HG03060 (cell line): ENCODE data around the gene MFSD6.

ENCODE experiments used
- ATAC-seq: cut with Tn5 transposase; IDR thresholded peaks from one replicate; pipeline ENCODE4 v1.9.1; 2021; ENCODE audit warnings: low read depth, moderate number of reproducible peaks; ENCODE audit not compliant: unreplicated experiment

Gene MFSD6

DNA sequence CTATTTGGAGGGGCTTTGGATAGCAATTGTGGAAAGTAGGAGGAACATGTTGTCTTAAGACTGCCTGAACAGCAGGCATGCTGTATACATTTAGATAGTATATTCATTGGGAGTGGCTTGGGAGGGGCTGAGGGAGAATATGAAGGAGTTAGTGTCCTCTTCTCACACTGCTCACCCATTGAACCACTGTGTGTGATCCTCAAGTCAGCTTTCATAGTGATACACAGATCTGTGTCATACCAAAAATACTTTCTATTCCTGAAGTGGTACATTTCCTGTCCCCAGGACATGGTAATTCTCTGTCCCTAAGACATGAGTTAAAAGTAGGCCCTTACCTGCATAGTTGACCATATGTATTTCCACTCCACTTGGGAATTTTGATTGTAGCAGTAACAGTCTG, 116.8 kb downstream of the MFSD6 start:
- no peak for ATAC-seq

DNA sequence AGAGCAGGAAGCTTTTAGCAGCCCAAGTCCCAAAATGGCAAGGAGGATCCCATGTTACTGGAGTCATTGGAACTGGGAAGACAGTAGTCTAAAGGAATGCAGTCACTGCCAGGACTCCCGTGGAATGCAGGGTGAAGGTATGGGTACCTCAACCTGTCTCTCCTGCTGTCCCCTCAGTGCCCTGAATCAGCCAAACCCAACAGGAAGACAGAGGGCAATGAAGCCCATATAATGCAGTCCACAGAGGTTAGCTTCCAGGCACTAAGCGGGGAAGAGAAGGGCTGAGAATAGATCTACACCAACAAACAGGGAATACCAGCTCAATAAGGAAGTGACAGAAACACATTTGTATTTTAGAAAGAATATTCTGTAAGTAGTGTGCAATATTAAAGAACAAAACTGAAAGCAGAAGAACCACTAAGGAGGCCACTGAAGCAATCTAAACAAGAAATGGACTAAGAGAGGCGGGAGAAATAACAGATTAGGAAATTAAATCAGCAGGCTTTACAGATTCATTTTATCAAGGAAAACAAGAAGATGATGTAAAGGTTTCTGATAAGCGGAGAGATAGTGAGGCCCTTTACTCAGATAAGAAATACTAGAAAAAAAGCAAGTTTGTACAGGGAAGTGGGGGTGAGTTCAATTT, 118.1 kb downstream of the MFSD6 start:
- ATAC-seq: no peak

DNA sequence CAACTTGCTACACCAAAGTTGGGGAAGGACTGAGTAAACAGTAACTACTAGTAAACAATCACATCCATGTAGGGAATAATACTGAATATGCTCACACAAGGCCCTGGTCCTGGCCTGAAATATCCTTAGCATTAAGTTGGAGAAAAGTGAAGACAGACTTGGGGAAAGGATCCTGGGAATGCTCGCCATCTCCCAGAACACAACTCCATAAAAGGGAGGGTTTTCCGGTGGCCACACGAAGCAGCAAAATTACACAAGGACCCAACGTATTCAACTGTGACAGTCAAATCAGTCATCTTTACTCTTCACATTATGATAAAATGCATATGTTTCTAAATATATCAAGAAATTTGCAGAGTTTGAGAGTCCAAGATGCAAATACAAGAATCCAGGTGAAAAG, 119.1 kb downstream of the MFSD6 start:
- ATAC-seq: no peak

DNA sequence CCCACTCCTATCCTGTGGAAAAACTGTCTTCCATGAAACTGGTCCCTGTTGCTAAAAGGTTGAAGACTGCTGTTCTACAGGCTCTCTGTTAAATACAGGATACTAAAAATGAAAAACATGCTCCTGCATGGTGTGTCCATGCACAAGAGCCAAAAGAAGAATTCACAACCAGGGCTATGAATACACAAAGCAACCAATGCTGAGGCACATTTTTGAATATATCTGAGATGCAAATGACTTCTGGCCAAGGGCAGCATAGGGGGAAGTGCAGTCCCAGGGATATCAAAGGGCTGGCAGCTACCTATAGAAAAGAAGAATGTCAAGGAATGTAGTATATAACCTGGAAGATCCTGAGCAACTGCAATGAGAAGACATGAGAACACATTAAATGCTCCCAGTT, 119.8 kb downstream of the MFSD6 start:
- no peak for ATAC-seq

DNA sequence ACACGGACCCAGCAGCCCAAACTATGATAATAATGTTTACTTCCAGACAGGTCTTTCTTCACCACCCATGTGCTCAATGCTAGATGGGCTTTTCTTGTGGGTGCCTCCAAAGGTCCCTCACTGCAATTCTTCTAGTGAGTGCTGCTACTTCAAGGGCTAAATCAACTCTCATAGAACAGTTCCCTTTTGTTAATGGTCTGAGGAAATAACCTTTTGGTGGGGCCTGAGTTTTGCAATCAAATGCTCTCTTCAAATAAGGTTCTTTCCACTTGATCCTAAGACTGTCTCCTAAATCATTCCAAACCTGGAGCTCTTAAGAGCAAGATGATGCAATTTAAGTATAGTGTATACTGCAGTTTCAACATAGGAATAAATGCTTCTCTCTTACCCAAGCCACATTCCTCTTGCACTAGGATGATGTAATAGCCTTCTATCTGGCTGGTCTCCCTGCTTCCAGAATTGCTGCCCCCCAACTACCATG, 120.4 kb downstream of the MFSD6 start:
- ATAC-seq: no peak

DNA sequence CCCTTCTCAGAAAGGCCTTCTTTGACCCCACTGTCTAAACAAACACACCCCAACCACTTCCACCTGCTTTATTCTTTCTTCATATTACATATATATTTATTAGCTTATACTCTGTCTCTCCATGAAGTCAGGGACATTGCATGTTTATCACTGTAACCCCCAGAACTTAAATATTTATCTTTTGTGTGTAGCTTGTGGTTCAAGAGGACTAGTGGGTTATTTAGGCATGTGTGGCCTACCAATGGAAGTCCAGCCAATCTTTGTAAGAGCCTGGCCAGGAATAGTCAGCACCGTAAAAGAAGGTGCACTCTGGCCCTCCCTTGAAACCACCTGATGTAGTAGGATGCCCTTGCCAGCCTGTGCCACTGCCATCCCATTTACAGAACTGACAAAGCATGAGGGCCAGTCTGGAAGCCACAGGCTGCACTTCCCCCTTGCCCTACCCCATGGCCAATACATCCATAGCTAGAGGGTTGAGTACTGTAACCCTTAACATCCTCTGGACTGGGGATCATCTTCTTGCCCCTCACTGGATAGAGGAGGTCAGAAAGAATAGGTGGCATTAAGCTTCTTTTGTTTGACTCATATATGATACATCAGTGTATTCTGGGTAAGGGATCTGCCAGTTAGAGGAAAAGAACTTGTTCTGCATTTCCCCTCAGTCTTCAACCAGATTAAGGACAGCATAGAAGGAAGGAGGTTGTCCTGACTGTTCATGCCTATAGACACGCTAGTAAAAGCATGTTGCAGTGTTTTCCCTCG, 121.5 kb downstream of the MFSD6 start:
- no peak for ATAC-seq

DNA sequence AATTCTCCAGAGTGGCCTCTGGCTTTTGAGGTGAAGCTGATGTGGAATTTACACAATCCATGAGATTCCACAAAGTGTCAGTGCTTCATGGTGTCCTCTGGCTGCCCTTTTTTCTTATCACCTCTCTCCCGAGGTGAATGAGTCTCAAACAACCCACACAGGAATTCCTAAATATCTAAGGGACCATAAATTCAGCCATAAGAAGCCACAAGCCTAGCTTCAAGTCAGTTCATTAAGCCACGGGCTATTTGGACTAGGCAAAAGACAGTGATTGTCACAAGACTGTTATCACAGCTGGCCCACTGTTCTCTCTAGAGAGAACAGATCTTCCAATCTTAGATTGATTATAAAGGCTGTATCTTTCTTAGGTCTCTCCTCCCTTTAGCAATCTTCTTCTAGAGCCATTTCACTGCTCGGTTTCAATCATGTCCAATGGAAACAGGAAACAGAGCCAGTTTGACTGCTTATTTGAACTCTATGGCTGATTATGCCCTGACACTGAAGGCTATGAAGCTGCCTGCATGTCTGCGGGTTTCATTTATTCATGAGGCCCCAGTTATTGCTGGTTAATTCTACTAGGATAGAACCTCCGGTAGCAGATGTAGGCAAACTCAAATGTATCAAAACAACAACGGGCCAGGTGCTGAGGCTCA, 122.2 kb downstream of the MFSD6 start:
- no peak for ATAC-seq

DNA sequence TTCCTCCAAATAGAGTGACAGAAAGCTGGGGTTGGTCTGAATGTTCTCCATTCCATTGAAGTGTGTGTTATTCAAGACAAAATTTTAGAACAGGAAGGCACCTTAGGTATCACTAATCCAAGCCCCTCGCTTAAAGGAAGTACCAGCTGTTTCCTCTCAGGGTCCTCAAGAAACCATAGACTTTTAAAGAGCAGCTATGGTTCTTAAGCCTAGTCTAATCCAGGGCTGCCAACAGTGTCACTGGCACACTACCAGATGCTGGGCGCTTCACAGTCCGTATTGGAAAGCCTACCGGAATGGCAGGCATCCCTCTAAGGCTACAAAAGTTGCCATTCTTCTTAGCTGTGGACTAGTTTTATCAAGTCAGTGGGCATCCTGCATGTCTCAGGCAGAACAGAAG, 124.4 kb downstream of the MFSD6 start:
- ATAC-seq: no peak

DNA sequence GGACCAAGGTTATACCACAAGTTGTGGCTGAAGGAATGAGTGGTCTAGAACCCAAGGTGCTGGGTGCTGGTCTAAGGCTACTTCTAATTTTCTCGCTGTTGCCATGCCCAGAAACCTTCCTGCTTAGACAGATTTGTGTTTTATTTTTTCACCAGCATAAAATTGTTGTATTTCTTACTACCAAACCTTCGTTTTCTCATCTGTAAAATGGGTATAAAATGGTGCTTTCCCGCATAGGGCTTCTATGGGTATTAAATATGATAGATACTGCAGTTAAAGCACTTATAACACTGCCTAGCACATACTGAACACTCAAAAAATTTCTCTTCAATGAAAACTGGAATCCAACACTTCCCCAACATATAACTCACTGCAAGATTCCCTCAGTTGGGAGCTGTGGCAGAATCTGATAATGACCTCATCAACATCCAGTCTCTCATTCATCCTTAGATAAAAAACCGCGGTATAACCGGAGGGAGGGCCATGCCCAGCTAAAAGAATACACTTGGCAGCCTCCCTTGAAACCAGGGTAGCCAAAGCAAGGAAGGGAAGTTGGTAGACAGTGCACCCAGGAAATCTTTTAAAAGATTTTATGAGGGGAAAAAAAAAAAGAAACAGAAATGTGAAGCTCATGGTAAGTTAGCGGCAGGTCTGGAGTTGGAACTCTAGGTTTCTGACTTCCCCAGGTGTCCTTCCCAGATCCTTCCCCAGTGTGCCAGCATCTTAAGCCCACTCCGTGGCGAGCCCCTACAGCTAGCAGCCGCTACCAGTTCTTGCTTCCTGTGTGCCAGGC, 125.2 kb downstream of the MFSD6 start:
- no peak for ATAC-seq

DNA sequence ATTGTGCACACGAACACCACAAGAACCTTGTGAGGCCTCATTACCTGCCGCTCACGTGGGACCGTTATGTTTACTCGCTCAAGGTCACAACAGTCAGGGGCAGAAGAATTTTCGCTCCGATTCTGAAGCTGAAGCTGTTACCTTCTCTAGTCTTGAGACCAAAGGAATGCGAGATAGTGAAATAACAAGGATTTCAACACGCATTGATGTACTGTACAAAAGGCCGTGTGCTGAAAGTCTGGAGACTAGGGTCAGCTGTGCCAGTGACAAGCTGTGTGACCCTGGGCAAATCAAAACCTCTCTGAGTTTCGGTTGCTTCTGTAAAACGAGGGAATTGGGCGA, 125.8 kb downstream of the MFSD6 start:
- ATAC-seq: peak; percentile 13

DNA sequence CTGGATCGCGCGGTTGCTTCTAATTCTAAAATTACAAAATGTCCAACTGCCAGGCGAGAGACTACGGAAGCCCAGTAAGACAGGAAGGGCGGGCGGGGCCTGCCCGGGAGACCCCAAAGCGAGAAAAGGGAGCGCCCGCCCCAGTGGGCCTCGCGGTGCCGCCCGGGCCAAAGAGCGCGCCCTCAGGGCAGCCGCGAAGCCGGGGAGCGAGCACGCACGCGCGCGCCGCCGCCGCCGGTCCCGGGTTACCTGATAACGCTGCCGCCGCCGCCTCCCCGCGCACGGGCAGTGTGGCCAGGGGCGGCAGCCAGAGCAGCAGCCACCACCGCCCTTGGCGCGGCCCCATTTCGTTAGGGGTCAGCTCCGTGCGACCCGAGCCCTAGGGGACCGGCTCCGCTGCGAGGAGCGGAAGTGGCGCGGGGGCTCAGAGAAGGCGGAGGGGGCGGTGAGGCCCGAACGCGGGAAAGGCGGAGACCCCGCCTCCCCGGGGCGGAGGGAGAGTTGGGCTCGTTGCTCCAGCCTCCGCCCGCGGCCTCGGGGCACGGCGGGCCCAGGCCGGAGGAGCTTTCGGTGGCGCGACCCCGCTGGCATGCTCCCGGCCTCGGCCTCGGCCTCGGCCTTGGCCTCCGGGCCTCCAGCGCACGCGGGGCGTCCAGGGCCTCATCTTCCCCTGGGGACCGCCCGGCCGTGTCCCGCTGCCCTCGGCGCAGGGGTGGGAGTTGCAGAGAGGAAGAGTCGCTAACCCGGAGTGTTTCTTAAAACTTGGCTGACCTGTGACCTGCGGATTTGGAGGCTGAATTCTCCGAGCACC, 126.4 kb downstream of the MFSD6 start, which contains the start of gene NEMP2:
TSS of gene NEMP2 (minus strand) at position 413 of the 811 bp plus-strand sequence. CDS start at position 346, 67 bp downstream.
- peak; percentile 40 for ATAC-seq

DNA sequence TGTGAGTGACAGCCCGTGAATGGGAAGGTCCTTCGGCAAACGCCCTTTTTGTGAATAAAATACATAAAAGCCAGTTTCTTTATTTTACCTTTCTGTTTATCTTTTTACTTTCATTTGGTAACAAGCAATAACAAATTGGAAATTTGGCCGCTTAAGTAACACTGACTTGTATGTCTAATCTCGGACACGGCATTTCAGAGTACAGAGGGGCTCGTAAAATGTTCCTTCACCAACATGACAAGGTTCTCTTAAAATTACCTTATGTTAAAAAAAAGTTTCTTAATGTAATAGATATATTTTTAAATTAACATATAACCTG, 126.9 kb downstream of the MFSD6 start:
- no peak for ATAC-seq

DNA sequence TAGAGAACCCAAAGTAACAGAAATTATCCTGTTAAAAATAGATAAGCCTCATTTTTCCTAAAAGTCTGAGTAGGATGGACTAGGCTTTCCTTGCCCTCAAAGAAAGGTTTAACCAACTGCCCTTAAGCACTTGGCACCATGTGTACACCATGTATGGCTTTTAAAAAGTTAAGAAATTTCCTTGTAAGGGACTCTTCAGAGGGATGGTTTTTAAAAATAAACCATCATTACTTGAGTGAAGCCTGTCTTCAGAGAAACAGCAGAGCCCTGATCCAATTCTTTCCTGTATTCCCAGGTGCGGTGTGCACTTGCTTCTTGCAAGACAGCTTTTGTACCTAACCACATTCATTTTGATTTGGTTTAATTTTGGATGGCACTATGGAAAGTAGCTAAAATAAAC, 127.4 kb downstream of the MFSD6 start:
- ATAC-seq: no peak

DNA sequence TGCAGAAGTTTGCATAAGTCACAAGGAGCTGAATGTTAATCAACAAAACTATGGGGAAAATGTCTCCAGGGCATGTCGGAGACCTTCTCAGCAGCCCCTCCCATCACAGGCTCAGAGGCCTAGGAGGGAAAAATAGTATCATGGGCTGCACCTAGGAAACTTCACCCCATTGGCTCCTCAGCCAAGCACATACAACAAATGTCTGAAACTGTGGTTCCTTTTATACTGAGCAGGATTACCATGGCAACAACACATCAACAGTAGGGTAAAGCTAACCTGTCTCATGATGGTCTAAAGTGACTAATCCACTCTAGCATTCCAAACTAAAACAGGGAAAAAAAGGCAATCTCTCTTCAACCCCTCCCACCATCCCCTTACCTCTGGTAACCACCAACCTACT, 129.6 kb downstream of the MFSD6 start:
- ATAC-seq: no peak

DNA sequence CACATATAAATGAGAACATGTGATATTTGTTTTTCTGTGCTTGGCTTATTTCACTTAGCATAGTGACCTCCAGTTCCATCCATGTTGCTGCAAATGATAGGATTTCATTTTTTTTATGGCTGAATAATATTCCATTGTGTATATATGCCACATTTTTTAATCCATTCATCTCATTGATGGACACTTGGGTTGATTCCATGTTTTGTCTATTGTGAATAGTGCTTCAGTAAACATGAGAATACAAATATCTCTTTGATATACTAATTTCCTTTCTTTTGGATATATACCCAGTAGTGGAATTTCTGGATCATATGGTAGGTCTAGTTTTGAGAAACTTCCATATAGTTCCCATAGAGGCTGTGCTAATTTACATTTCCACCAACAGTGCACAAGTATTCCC, 130.0 kb downstream of the MFSD6 start:
- no peak for ATAC-seq

DNA sequence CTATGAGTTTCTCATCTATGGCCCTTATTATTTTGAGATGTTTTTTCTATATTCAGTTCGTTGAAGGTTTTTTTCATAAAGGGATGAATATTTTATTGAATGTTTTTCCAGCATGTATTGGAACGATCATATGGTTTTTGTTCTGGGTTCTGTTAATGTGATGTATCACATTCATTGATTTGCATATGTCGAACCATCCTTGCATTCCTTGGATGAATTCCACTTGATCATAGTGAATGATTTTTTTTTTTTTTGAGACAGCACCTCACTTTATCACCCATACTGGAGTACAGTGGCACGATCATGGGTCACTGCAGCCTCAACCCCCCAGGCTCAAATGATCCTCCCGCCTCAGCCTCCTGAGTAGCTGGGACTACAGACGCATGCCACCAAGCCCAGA, 131.9 kb downstream of the MFSD6 start:
- no peak for ATAC-seq

DNA sequence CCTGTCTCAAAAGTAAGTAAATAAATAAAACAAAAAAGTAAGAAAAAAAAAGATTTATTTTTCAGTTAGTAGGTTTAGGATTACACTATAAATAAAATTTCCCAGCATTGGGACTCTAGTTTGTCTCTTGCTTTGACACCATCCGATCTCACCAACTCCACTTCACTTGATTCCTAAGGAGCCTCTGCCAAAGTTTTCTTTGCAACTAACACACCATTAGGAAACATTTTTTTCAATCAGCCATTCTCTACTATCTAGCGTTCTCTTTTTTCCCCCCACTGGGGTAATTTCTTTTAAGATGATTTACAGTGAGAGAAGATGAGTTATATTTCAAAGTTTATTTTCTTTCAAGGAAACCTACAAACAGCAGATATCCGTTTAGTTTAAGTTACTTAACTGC, 136.9 kb downstream of the MFSD6 start:
- ATAC-seq: no peak

DNA sequence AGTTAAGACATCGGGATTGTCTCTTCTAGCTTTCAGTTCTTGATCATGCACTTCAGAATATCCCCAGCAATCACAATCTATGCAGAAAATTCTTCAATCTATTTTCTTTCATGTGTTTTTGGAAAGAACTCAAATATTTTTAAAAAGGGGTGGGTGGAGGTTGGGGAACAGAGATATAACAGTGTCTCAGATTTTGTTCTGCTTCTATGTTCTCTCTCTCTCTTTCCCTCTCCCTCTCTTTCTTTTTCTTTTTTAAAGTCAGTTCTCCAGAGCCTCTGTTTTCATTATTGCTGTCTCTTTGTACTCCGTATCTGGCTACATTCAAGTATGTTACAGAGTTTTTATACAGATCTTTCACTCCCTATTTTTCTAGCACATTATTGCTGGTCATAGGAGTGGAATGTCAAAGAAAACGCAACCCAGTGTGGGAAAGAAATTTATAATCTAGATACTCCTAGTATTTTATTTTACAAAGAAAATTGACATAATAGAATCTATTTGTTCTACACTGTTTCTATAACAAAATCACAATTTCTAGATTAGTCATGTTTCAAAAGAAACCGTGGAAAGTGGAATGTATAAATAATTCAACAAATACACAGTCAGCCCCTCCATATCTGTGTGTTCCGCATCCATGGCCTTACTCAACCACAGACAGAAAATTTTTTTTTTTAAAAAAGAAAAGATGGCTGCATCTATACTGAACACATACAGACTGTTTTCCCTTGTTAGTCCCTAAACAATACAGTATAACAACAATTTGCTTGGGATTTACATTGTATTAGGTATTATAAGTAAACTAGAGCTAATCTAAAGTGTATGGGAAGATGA, 137.6 kb downstream of the MFSD6 start:
- no peak for ATAC-seq

DNA sequence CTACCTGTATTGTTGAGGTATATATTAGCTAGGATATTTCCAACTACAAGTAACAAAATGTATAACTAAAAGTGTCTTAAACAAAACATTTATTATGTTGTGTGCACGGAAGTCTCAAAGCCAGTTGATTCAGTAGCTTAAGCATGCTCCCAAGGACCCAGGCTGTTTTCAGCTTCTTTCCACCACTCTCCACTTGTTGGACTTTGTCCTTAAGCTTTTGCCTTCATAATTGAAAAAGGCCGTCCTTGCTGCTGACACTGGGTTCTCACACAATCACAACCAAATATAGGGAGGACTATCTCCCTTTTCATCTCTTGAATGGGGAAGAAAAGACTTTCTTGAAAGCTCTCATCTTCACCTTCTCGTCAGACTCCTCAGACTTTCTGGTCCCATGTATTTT, 138.6 kb downstream of the MFSD6 start:
- no peak for ATAC-seq
